Natural killer cell treated with Interleukin-12 subunit alpha and Interleukin-12 subunit beta and Interleukin-15 and Interleukin-18, amount 100 ng/mL, for 72 hours (primary cell): Measurements from ENCODE around the gene MPV17. TPM values are rescaled to one million over a fixed set of nuclear protein-coding genes. Genes with fewer than 3 reads are reported as not detected.
A peak's percentile ranks its signal among the peaks of the same experiment; 100 is the strongest.
"Not testable (repeated sequence)": the region's sequence is repeated elsewhere in the genome, so short reads cannot be mapped to it uniquely, and the experiment has no call there.

Experiments
- ATAC-seq, 2 donors: fragments of 150-1000 bp; cut with Tn5 transposase in 1 of 2; sonication (Bioruptor Pico), chemical (Tn5 transposase) in 1 of 2; 2 replicates each; pipeline ENCODE4 v1.10.0; 2021
- DNase-seq: peaks from one replicate; pipeline ENCODE4 v3.0.0; 2022; ENCODE audit warnings: low spot score
- H3K27ac Mint-ChIP-seq, 2 donors: 1 replicate in 1 of 2; 2 replicates in 1 of 2; pipeline ENCODE4 v1.8.0; 2022; ENCODE audit warnings: mixed read lengths in 2 of 2, mild to moderate bottlenecking in 1 of 2, moderate library complexity in 1 of 2
- H3K27me3 Mint-ChIP-seq, 2 donors: 1 replicate in 1 of 2; 2 replicates in 1 of 2; pipeline ENCODE4 v1.8.0; 2022; ENCODE audit warnings: mixed read lengths in 2 of 2
- H3K36me3 Mint-ChIP-seq: one replicate; pipeline ENCODE4 v1.8.0; 2022; ENCODE audit warnings: mixed read lengths
- H3K4me1 Mint-ChIP-seq, 2 donors: 1 replicate in 1 of 2; 2 replicates in 1 of 2; pipeline ENCODE4 v1.8.0; 2022; ENCODE audit warnings: low read depth in 2 of 2, mixed read lengths in 2 of 2, mild to moderate bottlenecking in 1 of 2
- H3K4me3 Mint-ChIP-seq: one replicate; pipeline ENCODE4 v1.8.0; 2022; ENCODE audit warnings: mixed read lengths
- H3K9me3 Mint-ChIP-seq: 2 replicates; pipeline ENCODE4 v1.8.0; 2022; ENCODE audit warnings: mixed read lengths
- total RNA-seq, 2 donors: library from RNA; stranded (reverse); gene quantifications; one replicate each; pipeline ENCODE4 v1.2.3, GENCODE V29; 2022

MPV17 gene
- total RNA-seq, 2 donors from 2014 or later: 92.4 to 96.1 TPM

GRCh38 chr2:27275211-27276150 is 47.4 kb downstream of the MPV17 start, which contains the start of gene DNAJC5G:
Gene DNAJC5G (plus strand): TSS chr2:27275433. CDS start chr2:27276729, 1,296 bp downstream.
- H3K4me1 Mint-ChIP-seq: peaks cover 3 to 5% of the 10 kb centered on the region in 2 donors
- H3K27me3 Mint-ChIP-seq: peaks cover 16 to 36% of the 10 kb centered on the region in 2 donors
- H3K36me3 Mint-ChIP-seq: no peaks in the 10 kb centered on the region
- no peaks in the 10 kb centered on the region for H3K9me3 Mint-ChIP-seq
- no peak within 1 kb of the TSS for H3K27ac Mint-ChIP-seq
- no peak within 1 kb of the TSS for H3K4me3 Mint-ChIP-seq
- no peak for ATAC-seq
- DNase-seq: peak; percentile 34

DNA sequence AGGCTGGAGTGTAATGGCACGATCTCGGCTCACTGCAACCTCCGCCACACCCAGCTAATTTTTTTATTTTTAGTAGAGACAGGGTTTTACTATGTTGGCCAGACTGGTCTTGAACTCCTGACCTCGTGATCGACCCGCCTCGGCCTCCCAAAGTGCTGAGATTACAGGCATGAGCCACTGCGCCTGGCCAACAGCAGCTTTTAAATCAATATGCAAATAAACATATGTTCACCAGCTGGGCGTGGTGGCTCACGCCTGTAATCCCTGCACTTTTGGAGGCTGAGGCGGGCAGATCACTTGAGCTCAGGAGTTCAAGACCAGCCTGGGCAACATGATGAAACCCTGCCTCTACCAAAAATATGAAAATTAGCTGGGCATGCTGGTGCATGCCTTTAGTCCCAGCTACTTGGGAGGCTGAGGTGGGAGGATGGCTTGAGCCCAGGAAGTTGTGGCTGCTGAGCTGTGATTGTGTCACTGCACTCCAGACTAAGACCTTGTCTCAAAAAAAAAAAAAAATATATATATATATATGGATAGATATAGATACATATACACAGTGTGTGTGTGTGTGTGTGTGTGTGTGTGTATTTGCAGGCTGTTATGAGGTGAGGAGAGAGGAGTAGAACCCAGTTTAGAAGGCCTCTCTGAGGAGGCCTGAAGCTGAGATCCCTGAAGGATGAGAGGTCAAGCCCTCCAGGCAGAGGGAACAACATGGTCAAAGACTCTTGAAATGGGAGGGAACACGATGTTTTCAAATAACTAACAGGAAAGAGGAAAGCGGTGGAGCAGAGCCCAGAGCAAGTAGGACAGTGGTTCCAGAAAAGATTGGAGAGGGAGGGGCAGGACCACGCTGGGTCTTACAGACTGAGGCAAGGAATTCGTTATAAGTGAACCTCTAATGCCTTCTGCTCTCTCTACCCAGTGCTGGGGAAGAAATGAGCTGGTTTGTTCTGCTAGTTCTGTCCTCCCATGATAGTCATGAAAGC is 50.1 kb downstream of the MPV17 start:
- not testable (repeated sequence) for H3K27ac Mint-ChIP-seq, H3K4me1 Mint-ChIP-seq, H3K36me3 Mint-ChIP-seq, H3K4me3 Mint-ChIP-seq, H3K9me3 Mint-ChIP-seq, ATAC-seq
- H3K27me3 Mint-ChIP-seq: peaks cover 16 to 25% of the 10 kb centered on the region in 2 donors
- peak; percentile 26 for DNase-seq

DNA sequence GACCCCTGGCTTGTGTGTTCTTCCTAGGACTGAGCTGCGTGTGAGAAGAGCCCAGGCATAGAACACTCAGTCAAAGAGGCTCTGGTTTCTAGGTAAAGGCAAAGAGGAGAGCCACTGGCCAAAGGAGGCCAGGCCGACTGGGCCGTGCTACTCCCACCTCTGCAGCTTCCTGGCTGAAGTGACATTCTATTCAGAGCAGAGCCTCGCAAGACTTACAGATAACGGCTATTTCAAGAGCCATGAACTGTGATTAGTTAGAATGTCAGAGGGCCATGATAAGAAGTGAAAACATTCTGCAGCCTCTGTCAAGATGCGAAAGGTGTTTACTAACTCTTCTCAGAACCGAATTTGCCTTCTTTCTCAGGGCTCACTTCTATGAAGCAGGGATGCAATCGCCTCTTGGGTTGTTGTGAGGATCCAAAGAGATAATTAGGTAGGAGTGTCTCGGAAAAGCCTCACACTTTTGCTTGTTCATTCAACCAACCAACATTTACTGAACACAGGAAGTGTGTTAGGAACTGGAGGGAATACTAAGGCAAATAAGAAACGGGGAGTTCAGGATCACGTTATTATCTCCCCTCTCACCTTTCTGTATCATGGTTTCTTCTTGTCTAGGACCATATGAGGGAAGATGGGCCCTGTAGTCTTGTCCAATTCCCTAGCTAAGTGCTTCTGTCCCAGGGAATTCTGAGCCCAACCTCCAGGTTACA is 51.1 kb downstream of the MPV17 start:
- Mint-ChIP-seq H3K27me3 (peaks cover 12 to 20% of the 10 kb centered on the region in 2 donors), H3K9me3 (no peaks in the 10 kb centered on the region), H3K27ac (no peak overlapping the region), H3K4me3 (no peak overlapping the region), H3K36me3 (no peaks in the 10 kb centered on the region), H3K4me1 (no peaks in the 10 kb centered on the region)
- ATAC-seq (no peak), DNase-seq (no peak)

GRCh38 chr2:27270670-27271069 is 52.2 kb downstream of the MPV17 start:
- DNase-seq (no peak), ATAC-seq (no peak)
- Mint-ChIP-seq H3K9me3 (no peaks in the 10 kb centered on the region), H3K36me3 (no peaks in the 10 kb centered on the region), H3K4me3 (no peak overlapping the region), H3K4me1 (no peaks in the 10 kb centered on the region), H3K27me3 (peaks cover 12 to 20% of the 10 kb centered on the region in 2 donors), H3K27ac (no peak overlapping the region)

GRCh38 chr2:27270131-27270530 is 52.8 kb downstream of the MPV17 start:
- Mint-ChIP-seq H3K36me3 (no peaks in the 10 kb centered on the region), H3K4me3 (no peak overlapping the region), H3K4me1 (no peaks in the 10 kb centered on the region), H3K27me3 (peaks cover 15 to 20% of the 10 kb centered on the region in 2 donors), H3K27ac (no peak overlapping the region), H3K9me3 (no peaks in the 10 kb centered on the region)
- DNase-seq (no peak), ATAC-seq (no peak)

DNA sequence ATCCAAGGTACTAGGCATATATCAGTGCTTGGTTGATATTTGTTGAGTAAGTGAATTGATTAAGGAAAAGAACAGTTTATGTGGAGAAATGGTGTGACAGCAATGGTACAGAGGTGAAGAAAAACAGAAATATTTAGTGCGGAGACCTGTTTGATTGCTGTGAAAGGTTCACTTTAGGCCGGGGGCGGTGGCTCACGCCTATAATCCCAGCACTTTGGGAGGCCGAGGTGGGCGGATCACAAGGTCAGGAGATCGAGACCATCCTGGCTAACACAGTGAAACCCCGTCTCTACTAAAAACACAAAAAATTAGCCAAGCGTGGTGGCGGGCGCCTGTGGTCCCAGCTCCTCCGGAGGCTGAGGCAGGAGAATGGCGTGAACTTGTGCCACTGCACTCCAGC is 54.6 kb downstream of the MPV17 start:
- H3K27me3 Mint-ChIP-seq: peaks cover 18 to 22% of the 10 kb centered on the region in 2 donors
- not testable (repeated sequence) for H3K27ac Mint-ChIP-seq, H3K9me3 Mint-ChIP-seq, H3K4me1 Mint-ChIP-seq, H3K36me3 Mint-ChIP-seq, ATAC-seq, H3K4me3 Mint-ChIP-seq, DNase-seq

- Mint-ChIP-seq H3K4me1 (peaks cover 18 to 22% of the 10 kb centered on the region in 2 donors), H3K4me3 (peak overlapping the region; percentile 48), H3K27me3 (peaks cover 32 to 36% of the 10 kb centered on the region in 2 donors), H3K9me3 (no peaks in the 10 kb centered on the region), H3K36me3 (no peaks in the 10 kb centered on the region), H3K27ac (no peak overlapping the region)
- ATAC-seq: no peak
- DNase-seq: peak; percentile 13
These were observed 57.4 kb downstream of the MPV17 start for GRCh38 chr2:27265536-27265870.

DNA sequence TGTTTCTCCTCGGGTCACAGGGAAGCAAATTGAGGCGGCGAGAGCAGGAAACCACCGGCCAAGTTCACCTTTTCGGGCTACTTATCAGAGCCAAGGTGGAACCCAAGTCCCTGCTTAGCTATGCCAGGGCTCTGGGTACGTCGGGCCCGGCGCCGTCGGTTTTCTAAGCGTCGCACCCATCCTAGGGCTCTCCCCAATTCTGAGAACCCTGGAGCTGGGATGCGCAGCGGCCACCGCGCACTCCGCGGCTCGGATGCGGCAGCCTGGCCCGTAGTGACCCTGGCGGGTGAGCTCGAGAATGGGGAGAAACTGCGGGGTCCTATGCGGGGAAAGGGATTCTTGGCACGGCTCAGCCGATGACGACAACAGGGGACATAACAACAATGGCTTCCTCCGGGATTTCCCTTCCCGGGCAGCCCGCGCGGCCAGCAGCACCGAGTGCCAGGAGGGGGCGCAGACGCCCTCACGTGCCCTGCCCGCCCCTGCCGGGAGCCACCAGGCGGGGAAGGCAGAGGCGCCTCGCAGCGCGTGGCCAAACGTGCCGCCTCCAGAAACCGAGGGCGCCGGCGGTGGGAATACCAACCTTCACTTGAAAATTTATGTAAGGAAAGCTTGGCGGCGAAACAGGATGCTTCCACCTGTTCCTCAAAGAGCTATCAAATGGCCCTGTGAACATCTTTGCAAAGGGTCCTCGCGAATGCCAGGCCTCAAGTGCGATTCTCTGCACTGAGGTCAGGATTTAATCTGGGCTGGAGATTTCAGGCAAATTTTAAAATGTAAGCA is 58.0 kb downstream of the MPV17 start:
- DNase-seq: peak; percentile 67
- H3K4me1 Mint-ChIP-seq: peaks cover 18 to 22% of the 10 kb centered on the region in 2 donors
- ATAC-seq: peak; percentile 52 to 64
- peaks cover 38 to 41% of the 10 kb centered on the region in 2 donors for H3K27me3 Mint-ChIP-seq
- no peaks in the 10 kb centered on the region for H3K9me3 Mint-ChIP-seq
- H3K4me3 Mint-ChIP-seq: peak overlapping the region; percentile 48
- H3K27ac Mint-ChIP-seq: no peak overlapping the region
- no peaks in the 10 kb centered on the region for H3K36me3 Mint-ChIP-seq

- ATAC-seq (peak in 1 of 2 donors; percentile 31), DNase-seq (no peak)
- Mint-ChIP-seq H3K4me3 (peak overlapping the region; percentile 81), H3K9me3 (no peaks in the 10 kb centered on the region), H3K27ac (no peak overlapping the region), H3K4me1 (peaks cover 18 to 22% of the 10 kb centered on the region in 2 donors), H3K36me3 (no peaks in the 10 kb centered on the region), H3K27me3 (peaks cover 39 to 44% of the 10 kb centered on the region in 2 donors)
These were observed 58.6 kb downstream of the MPV17 start for GRCh38 chr2:27264253-27264752.

- no peaks in the 10 kb centered on the region for H3K9me3 Mint-ChIP-seq
- H3K4me3 Mint-ChIP-seq: peak overlapping the region; percentile 81
- DNase-seq: no peak
- H3K27me3 Mint-ChIP-seq: peaks cover 39 to 44% of the 10 kb centered on the region in 2 donors
- ATAC-seq: no peak
- H3K36me3 Mint-ChIP-seq: no peaks in the 10 kb centered on the region
- H3K27ac Mint-ChIP-seq: no peak overlapping the region
- peaks cover 18 to 22% of the 10 kb centered on the region in 2 donors for H3K4me1 Mint-ChIP-seq
These were observed 59.3 kb downstream of the MPV17 start for GRCh38 chr2:27263287-27264252.

DNA sequence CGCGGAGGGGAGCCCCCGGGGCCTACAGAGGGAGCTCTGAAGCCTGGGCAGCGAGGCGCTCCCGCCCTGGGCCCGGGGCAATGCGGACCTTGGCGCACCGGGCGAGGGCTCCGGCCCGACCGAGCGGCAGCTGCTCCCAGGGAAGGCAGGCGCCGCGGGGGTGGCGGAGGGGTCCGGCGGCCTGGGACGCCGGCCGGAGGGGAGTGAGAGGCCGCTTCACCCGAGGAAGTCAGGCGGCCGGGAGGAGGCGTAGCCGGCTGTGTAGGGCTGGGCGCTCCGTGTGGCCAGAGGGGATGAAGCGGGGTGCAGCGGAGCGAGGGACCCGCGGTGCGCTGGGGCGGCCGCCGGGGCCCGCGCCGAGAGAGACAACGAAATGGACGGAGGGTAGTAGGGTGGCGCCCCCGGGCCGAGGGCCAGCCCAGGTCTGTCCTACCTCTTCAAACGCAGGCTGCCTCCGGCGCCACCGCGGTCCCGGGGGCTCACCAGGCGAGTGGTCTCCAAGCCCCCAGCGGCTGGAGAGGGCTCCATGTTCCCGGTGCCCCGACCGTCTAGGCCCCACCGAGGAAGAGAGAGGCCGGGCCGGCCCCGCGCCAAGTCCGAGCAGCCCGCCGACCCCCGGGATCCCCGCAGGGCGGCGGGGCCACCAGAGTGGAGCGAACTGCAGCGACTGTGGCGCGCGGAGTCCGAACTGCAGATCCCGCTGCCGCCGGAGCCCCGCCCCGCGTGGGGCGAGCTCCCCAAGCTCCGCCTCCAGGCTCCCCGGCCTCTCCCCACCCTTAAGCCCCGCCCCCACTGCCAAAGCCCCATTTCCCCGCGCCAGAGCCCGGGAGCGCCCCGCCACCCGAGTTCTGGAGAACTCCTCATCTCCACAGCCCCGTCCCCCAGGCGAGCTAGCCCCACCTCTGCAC is 60.3 kb downstream of the MPV17 start, which contains the start of gene SLC30A3:
Gene SLC30A3, minus strand, starts transcription at position 669 of the 908 bp plus-strand sequence. Its CDS starts 141 bp downstream, at position 528.
- ATAC-seq (peak; percentile 68 to 87), DNase-seq (peak; percentile 70)
- no peaks in the 10 kb centered on the region for H3K36me3 Mint-ChIP-seq
- H3K27ac Mint-ChIP-seq: no peak within 1 kb of the TSS
- peaks cover 43 to 48% of the 10 kb centered on the region in 2 donors for H3K27me3 Mint-ChIP-seq
- H3K9me3 Mint-ChIP-seq: no peaks in the 10 kb centered on the region
- peak within 1 kb of the TSS; percentile 81 for H3K4me3 Mint-ChIP-seq
- peaks cover 18 to 22% of the 10 kb centered on the region in 2 donors for H3K4me1 Mint-ChIP-seq
